ENCODE data around the gene KIF1B. TPM values are rescaled to one million over a fixed set of nuclear protein-coding genes. Genes with fewer than 3 reads are reported as not detected.
"Not testable (repeated sequence)": the region's sequence is repeated elsewhere in the genome, so short reads cannot be mapped to it uniquely, and the experiment has no call there.

KIF1B gene
- total RNA-seq, 2 experiments from 2014 or later = 7.9 to 9.7 TPM

DNA sequence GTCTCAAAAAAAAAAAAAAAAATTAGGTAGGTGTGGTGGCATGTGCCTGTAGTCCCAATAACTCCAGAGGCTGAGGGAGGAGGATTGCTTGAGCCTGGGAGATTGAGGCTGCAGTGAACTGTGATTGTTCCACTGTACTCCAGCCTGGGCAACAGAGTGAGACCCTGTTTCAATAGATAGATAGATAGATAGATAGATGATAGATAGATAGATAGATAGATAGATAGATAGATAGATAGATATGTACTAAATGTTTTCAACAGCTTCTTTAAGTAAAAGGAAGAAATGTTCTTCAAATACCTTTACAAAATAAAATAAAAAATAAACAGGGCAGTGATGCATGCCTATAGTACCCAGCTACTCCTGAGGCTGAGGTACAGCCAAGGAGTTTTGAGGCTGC, 9.8 kb downstream of the KIF1B start:
- TF ChIP-seq, protein P1, sequence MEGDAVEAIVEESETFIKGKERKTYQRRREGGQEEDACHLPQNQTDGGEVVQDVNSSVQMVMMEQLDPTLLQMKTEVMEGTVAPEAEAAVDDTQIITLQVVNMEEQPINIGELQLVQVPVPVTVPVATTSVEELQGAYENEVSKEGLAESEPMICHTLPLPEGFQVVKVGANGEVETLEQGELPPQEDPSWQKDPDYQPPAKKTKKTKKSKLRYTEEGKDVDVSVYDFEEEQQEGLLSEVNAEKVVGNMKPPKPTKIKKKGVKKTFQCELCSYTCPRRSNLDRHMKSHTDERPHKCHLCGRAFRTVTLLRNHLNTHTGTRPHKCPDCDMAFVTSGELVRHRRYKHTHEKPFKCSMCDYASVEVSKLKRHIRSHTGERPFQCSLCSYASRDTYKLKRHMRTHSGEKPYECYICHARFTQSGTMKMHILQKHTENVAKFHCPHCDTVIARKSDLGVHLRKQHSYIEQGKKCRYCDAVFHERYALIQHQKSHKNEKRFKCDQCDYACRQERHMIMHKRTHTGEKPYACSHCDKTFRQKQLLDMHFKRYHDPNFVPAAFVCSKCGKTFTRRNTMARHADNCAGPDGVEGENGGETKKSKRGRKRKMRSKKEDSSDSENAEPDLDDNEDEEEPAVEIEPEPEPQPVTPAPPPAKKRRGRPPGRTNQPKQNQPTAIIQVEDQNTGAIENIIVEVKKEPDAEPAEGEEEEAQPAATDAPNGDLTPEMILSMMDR (IDR thresholded peaks at IDR 0.05) = no peak
- Mint-ChIP-seq H3K27ac (no peak overlapping the region), H3K27me3 (no peaks in the 10 kb centered on the region), H3K9me3 (no peaks in the 10 kb centered on the region), H3K4me3 (no peak overlapping the region), H3K4me1 (ENCODE audit: low read depth) (peaks cover 28% of the 10 kb centered on the region), H3K36me3 (ENCODE audit: low read depth) (no peaks in the 10 kb centered on the region)
- Histone ChIP-seq H3K27me3 (ENCODE audit: control insufficient read depth in 1 of 2, insufficient read depth in 2 of 2, low read length in 2 of 2) (no peaks in the 10 kb centered on the region), H3K9me3 (ENCODE audit: control insufficient read depth in 1 of 2, insufficient read depth in 1 of 2, low read length in 2 of 2) (no peaks in the 10 kb centered on the region), H3K4me1 (ENCODE audit: insufficient read depth, low read length) (peaks cover 4% of the 10 kb centered on the region), H3K27ac (ENCODE audit: low read depth in 1 of 2, low read length in 2 of 2) (no peak overlapping the region), H3K36me3 (ENCODE audit: insufficient read depth, low read length) (no peaks in the 10 kb centered on the region), H3K4me3 (ENCODE audit: low read length) (no peak overlapping the region)
- ChIA-PET POLR2A (no interaction called here), CTCF (interaction anchor here (0.6 kb wide), 1 partner anchor 185 kb away, joined by 4 read pairs; no protein-coding TSS in a partner anchor)
- DNase-seq (no peak), ATAC-seq (ENCODE audit: poor library complexity) (no peak)
- intact Hi-C loops (cut with DNase I, micrococcal nuclease) = no loop called here

DNA sequence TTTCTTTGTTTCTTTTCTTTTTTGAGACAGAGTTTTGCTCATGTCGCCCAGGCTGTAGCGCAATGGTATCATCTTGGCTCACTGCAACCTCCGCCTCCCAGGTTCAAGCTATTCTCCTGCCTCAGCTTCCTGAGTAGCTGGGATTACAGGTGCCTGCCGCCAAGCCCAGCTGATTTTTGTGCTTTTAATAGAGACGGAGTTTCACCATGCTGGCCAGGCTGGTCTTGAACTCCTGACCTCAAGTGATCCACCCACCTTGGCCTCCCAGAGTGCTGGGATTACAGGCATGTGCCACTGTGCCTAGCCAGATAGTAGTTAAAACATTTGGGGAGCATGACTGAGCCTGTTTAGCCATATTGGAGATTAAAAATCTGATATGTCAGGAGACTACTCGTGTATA, 10.3 kb downstream of the KIF1B start:
- DNase-seq; H3K27me3 Mint-ChIP-seq; H3K36me3 ChIP-seq (ENCODE audit: insufficient read depth, low read length); H3K36me3 Mint-ChIP-seq (ENCODE audit: low read depth); H3K4me1 ChIP-seq (ENCODE audit: insufficient read depth, low read length); H3K9me3 Mint-ChIP-seq; H3K27ac Mint-ChIP-seq; H3K9me3 ChIP-seq (ENCODE audit: control insufficient read depth in 1 of 2, insufficient read depth in 1 of 2, low read length in 2 of 2); H3K27ac ChIP-seq (ENCODE audit: low read depth in 1 of 2, low read length in 2 of 2); H3K27me3 ChIP-seq (ENCODE audit: control insufficient read depth in 1 of 2, insufficient read depth in 2 of 2, low read length in 2 of 2); H3K4me3 Mint-ChIP-seq; ATAC-seq (ENCODE audit: poor library complexity); H3K4me3 ChIP-seq (ENCODE audit: low read length); intact Hi-C loops (cut with DNase I, micrococcal nuclease): not testable (repeated sequence)
- H3K4me1 Mint-ChIP-seq (ENCODE audit: low read depth) = peaks cover 25% of the 10 kb centered on the region
- ChIA-PET CTCF (interaction anchor here (1.6 kb wide), 1 partner anchor 10 kb away, joined by 7 read pairs; the partner anchor contains the start of gene KIF1B), POLR2A (interaction anchor here (0.8 kb wide), 1 partner anchor 10 kb away, joined by 3 read pairs; no protein-coding TSS in a partner anchor)

DNA sequence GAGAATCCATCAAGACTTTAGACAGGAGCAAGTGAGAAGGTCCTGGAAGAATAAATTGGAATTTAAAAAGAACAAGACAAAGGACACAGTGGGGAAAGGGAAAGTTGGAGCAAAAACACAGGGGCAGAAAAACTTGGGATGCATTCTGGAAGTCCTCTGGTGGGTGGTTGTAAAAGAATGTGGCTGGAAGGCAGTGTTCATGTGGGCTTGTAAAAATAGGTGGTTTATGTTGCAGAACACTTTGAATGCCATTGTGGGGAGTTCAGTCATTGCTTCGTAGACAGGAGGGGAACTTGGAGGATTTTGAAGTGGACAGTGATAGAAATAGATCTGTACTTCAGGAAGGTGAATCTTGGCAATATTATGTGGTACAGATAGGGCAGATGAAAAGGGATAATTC, 15.2 kb downstream of the KIF1B start:
- Histone ChIP-seq H3K27ac (ENCODE audit: low read depth in 1 of 2, low read length in 2 of 2) (no peak overlapping the region), H3K27me3 (ENCODE audit: control insufficient read depth in 1 of 2, insufficient read depth in 2 of 2, low read length in 2 of 2) (no peaks in the 10 kb centered on the region), H3K9me3 (ENCODE audit: control insufficient read depth in 1 of 2, insufficient read depth in 1 of 2, low read length in 2 of 2) (no peaks in the 10 kb centered on the region), H3K36me3 (ENCODE audit: insufficient read depth, low read length) (no peaks in the 10 kb centered on the region), H3K4me1 (ENCODE audit: insufficient read depth, low read length) (no peaks in the 10 kb centered on the region), H3K4me3 (ENCODE audit: low read length) (no peak overlapping the region)
- no peak overlapping the region for H3K27ac Mint-ChIP-seq
- peaks cover 8% of the 10 kb centered on the region for H3K4me1 Mint-ChIP-seq (ENCODE audit: low read depth)
- DNase-seq (no peak), ATAC-seq (ENCODE audit: poor library complexity) (no peak)
- H3K36me3 Mint-ChIP-seq (ENCODE audit: low read depth) = no peaks in the 10 kb centered on the region
- no peak overlapping the region for H3K4me3 Mint-ChIP-seq
- TF ChIP-seq, protein P1 (IDR thresholded peaks at IDR 0.05) = no peak
- POLR2A ChIA-PET = no interaction called here
- intact Hi-C loops (cut with DNase I, micrococcal nuclease) = no loop called here
- CTCF ChIA-PET = interaction anchor here (1.2 kb wide), 1 partner anchor 15 kb away, joined by 3 read pairs; the partner anchor contains the start of gene KIF1B
- H3K27me3 Mint-ChIP-seq = no peaks in the 10 kb centered on the region
- H3K9me3 Mint-ChIP-seq = no peaks in the 10 kb centered on the region

DNA sequence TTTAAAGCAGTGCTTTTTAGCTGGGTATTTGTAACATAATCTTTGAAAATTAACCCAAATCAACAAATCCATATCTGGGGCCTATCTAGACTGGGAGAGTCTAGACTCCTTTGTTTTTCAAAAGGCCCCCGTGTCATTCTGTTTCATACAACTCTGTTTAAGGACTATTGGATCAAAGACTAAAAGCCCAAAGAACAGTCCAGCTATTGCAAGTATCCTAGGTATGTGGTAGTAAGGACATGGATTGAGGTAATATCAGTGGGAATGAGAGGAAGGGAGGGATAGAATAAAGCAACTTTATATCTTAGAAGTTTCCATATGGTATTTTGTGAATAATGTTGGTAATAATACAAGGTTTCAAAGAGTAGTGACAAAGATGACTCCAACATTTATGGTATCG, 18.2 kb downstream of the KIF1B start:
- no peak overlapping the region for H3K4me3 Mint-ChIP-seq
- H3K27me3 ChIP-seq (ENCODE audit: control insufficient read depth in 1 of 2, insufficient read depth in 2 of 2, low read length in 2 of 2) = no peaks in the 10 kb centered on the region
- H3K27ac Mint-ChIP-seq = no peak overlapping the region
- TF ChIP-seq, protein P1 (IDR thresholded peaks at IDR 0.05) = no peak
- no peaks in the 10 kb centered on the region for H3K36me3 ChIP-seq (ENCODE audit: insufficient read depth, low read length)
- DNase-seq = no peak
- ATAC-seq (ENCODE audit: poor library complexity) = no peak
- intact Hi-C loops (cut with DNase I, micrococcal nuclease) = no loop called here
- POLR2A ChIA-PET = no interaction called here
- H3K4me1 ChIP-seq (ENCODE audit: insufficient read depth, low read length) = no peaks in the 10 kb centered on the region
- no peak overlapping the region for H3K27ac ChIP-seq (ENCODE audit: low read depth in 1 of 2, low read length in 2 of 2)
- no peaks in the 10 kb centered on the region for H3K9me3 ChIP-seq (ENCODE audit: control insufficient read depth in 1 of 2, insufficient read depth in 1 of 2, low read length in 2 of 2)
- no peak overlapping the region for H3K4me3 ChIP-seq (ENCODE audit: low read length)
- CTCF ChIA-PET = interaction anchor here (0.6 to 1.7 kb wide), 2 partner anchors 19 to 155 kb away, joined by 3 to 9 read pairs; partner anchors contain the start of gene KIF1B
- no peaks in the 10 kb centered on the region for H3K9me3 Mint-ChIP-seq
- H3K27me3 Mint-ChIP-seq = no peaks in the 10 kb centered on the region
- peaks cover 4% of the 10 kb centered on the region for H3K4me1 Mint-ChIP-seq (ENCODE audit: low read depth)
- H3K36me3 Mint-ChIP-seq (ENCODE audit: low read depth) = no peaks in the 10 kb centered on the region
